Liver (tissue), 3 donors: Measurements from ENCODE around the gene MAP1A.
"Not testable (repeated sequence)": the region's sequence is repeated elsewhere in the genome, so short reads cannot be mapped to it uniquely, and the experiment has no call there.

Experiments
- EGR1 ChIP-seq, 2 donors: IDR thresholded peaks; 2 replicates each; pipeline ENCODE4 v1.6.1; 2016 to 2018; ENCODE audit warnings: antibody characterized with exemption in 2 of 2, low read depth in 2 of 2
- FOXA1 ChIP-seq: IDR thresholded peaks from 2 replicates; pipeline ENCODE4 v1.6.1; 2016; ENCODE audit warnings: antibody characterized with exemption
- SP1 ChIP-seq: IDR thresholded peaks from 2 replicates; pipeline ENCODE4 v1.6.1; 2018; ENCODE audit warnings: antibody characterized with exemption, mild to moderate bottlenecking
- TAF1 ChIP-seq: conservative IDR thresholded peaks from 2 replicates; pipeline ENCODE4 v1.6.1; 2016; ENCODE audit warnings: antibody characterized with exemption, mild to moderate bottlenecking
- TF ChIP-seq, protein P1 (sequence below): IDR thresholded peaks from 2 replicates; pipeline ENCODE4 v1.6.1; 2016; ENCODE audit warnings: antibody characterized with exemption, mild to moderate bottlenecking
- TF ChIP-seq, protein P2 (sequence below): IDR thresholded peaks from 2 replicates; pipeline ENCODE4 v1.6.1; 2016; ENCODE audit warnings: antibody characterized with exemption
- TF ChIP-seq, protein P3 (sequence below): fragments of 150-350 bp; IDR thresholded peaks from 2 replicates; pipeline ENCODE4 v1.5.1; 2017; ENCODE audit warnings: improper control_type of control experiment, low read depth, low read length; ENCODE audit not compliant: missing input control
- donor health status: healthy.
- donor health status: healthy.

DNA sequence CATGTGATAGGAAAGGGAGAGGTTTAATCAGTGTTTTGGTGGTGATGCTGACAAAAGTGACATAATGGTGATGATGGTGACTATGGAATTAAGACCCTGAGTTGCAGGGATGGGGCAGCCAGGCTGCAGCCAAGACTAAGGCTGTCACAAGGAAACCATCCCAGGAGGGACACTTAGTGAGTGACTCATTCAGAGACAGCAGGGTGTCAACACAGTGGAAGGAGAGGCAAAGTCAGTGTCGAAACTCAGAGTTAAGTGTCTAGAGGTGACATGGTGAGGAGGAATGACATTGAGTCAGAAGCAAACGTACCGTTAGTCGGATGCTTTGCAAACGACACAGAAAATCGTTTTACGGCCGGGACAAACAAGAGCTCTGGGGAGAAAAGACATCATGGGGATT lies 46.4 kb downstream of the MAP1A start:
- not testable (repeated sequence) for TF ChIP-seq SP1; EGR1 (IDR thresholded peaks at IDR 0.05; ENCODE audit: low read depth in 2 of 2); FOXA1; TAF1
- TF ChIP-seq, protein P1, sequence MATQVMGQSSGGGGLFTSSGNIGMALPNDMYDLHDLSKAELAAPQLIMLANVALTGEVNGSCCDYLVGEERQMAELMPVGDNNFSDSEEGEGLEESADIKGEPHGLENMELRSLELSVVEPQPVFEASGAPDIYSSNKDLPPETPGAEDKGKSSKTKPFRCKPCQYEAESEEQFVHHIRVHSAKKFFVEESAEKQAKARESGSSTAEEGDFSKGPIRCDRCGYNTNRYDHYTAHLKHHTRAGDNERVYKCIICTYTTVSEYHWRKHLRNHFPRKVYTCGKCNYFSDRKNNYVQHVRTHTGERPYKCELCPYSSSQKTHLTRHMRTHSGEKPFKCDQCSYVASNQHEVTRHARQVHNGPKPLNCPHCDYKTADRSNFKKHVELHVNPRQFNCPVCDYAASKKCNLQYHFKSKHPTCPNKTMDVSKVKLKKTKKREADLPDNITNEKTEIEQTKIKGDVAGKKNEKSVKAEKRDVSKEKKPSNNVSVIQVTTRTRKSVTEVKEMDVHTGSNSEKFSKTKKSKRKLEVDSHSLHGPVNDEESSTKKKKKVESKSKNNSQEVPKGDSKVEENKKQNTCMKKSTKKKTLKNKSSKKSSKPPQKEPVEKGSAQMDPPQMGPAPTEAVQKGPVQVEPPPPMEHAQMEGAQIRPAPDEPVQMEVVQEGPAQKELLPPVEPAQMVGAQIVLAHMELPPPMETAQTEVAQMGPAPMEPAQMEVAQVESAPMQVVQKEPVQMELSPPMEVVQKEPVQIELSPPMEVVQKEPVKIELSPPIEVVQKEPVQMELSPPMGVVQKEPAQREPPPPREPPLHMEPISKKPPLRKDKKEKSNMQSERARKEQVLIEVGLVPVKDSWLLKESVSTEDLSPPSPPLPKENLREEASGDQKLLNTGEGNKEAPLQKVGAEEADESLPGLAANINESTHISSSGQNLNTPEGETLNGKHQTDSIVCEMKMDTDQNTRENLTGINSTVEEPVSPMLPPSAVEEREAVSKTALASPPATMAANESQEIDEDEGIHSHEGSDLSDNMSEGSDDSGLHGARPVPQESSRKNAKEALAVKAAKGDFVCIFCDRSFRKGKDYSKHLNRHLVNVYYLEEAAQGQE = not testable (repeated sequence)
- TF ChIP-seq, protein P2, sequence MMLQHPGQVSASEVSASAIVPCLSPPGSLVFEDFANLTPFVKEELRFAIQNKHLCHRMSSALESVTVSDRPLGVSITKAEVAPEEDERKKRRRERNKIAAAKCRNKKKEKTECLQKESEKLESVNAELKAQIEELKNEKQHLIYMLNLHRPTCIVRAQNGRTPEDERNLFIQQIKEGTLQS = not testable (repeated sequence)
- TF ChIP-seq, protein P3, sequence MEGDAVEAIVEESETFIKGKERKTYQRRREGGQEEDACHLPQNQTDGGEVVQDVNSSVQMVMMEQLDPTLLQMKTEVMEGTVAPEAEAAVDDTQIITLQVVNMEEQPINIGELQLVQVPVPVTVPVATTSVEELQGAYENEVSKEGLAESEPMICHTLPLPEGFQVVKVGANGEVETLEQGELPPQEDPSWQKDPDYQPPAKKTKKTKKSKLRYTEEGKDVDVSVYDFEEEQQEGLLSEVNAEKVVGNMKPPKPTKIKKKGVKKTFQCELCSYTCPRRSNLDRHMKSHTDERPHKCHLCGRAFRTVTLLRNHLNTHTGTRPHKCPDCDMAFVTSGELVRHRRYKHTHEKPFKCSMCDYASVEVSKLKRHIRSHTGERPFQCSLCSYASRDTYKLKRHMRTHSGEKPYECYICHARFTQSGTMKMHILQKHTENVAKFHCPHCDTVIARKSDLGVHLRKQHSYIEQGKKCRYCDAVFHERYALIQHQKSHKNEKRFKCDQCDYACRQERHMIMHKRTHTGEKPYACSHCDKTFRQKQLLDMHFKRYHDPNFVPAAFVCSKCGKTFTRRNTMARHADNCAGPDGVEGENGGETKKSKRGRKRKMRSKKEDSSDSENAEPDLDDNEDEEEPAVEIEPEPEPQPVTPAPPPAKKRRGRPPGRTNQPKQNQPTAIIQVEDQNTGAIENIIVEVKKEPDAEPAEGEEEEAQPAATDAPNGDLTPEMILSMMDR = not testable (repeated sequence)
